Ishikawa (cell line): ENCODE results near the gene EIPR1.

Experiments
- NFIC ChIP-seq: IDR thresholded peaks from 2 replicates; pipeline ENCODE4 v1.6.1; 2012
- ZBTB7A ChIP-seq: IDR thresholded peaks from 2 replicates; pipeline ENCODE4 v1.6.1; 2012; ENCODE audit warnings: low read depth

DNA sequence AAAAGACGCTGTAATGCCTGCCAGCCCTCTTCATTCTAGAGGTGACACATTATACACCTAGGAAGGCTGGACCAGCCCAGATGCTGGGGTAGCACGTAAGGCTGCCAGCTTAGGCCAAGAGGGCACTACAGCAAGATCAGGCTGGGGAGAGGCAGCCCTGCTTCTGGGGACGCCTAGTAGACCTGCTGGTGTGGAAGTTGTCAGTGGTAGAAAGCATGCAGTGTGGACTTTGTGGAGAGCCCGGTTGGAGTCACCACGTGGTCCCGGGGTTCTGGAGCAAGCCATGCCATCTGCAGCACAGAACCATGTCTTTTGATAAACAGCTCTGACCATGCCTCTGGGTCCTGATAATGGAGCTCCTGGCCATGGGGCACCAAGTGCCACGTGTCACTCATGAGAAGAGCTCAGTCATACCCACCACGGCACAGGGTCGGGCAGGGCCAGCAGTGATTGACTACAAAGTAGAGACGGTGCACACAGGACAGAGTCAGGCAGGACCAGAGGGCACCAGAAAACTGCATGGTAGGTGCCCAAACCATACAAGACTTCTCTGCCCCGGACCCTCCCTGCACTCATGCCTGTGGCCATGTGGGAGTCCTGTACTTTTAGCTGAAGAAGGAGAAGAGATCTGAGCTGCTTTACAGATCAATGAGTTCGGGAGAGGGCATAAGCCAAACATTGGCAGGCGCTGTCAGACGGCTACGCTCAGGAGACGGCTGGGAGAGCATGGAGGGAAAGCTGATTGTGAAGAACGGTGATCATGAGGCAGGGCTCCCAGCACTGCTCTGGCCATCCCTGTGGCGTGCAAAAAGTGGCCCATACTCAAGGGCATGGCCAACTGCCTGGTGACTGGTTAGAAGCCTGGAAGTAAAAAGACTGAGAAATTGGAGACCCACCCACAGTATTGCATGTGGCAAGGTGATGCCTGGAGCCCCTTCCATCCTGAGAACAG is 114.9 kb downstream of the EIPR1 start:
- TF ChIP-seq ZBTB7A (no peak), NFIC (no peak)
